A549 (cell line): Measurements from ENCODE around the gene CWF19L2. TPM values are rescaled to one million over a fixed set of nuclear protein-coding genes. Genes with fewer than 3 reads are reported as not detected.

Experiments used
- ATAC-seq, 2 experiments: fragments of 200-7000 bp in 1 of 2; fragments of >200 bp in 1 of 2; cut with Nextera tagmentation in 1 of 2; cut with Tn5 transposase in 1 of 2; 3 replicates each; pipeline versions ENCODE4 v1.8.0 to v1.9.1; 2018 to 2020; ENCODE audit warnings: mild to moderate bottlenecking in 1 of 2, moderate library complexity in 1 of 2
- CTCF ChIA-PET: fragments of 300-600 bp; sonication (Branson Sonifier 250); formaldehyde crosslinking; extraction: SDS; loops from one replicate; lab custom pipeline; 2021; ENCODE audit warnings: antibody characterized with exemption, inconsistent platforms; lab: Yijun Ruan, JAX
- POLR2A ChIA-PET: fragments of 350-600 bp; formaldehyde crosslinking; extraction: SDS; loops from one replicate; lab custom pipeline; 2021; ENCODE audit warnings: antibody characterized with exemption, inconsistent platforms; lab: Yijun Ruan, JAX
- DNase-seq, 2 experiments: peaks; one replicate each; pipeline versions ENCODE4 v3.0.0 to v3.0.0-alpha.2; 2011 to 2016; ENCODE audit warnings: low read depth in 1 of 2, low spot score in 1 of 2
- FAIRE-seq: peaks from 2 replicates; lab custom pipeline; 2011; peaks lifted over from hg19 to GRCh38; lab: Jason Lieb, UNC
- H3K27ac ChIP-seq, 2 experiments: fragments of >200 bp; sonication (Bioruptor Twin); formaldehyde crosslinking; 3 replicates each; pipeline ENCODE4 v1.5.1; 2016 to 2017
- H3K4me1 ChIP-seq: fragments of >200 bp; sonication (Bioruptor Twin); formaldehyde crosslinking; 3 replicates; pipeline ENCODE4 v1.6.1; 2016
- H3K4me2 ChIP-seq: fragments of >200 bp; sonication (Bioruptor Twin); formaldehyde crosslinking; 3 replicates; pipeline ENCODE4 v1.6.1; 2016
- H3K4me3 ChIP-seq: fragments of >200 bp; sonication (Bioruptor Twin); formaldehyde crosslinking; 3 replicates; pipeline ENCODE4 v1.5.1; 2016
- H3K9me3 ChIP-seq: fragments of >200 bp; sonication (Bioruptor Twin); formaldehyde crosslinking; 3 replicates; pipeline ENCODE4 v1.6.1; 2016
- CBX2 ChIP-seq: fragments of 200-600 bp; sonication (generic); IDR thresholded peaks from 2 replicates; pipeline ENCODE4 v1.6.1; 2016; ENCODE audit warnings: low read depth, mild to moderate bottlenecking, borderline replicate concordance
- CHD4 ChIP-seq: fragments of 200-600 bp; sonication (generic); IDR thresholded peaks from 2 replicates; pipeline ENCODE4 v1.6.1; 2016; ENCODE audit warnings: antibody characterized with exemption, mild to moderate bottlenecking, borderline replicate concordance
- CTCF ChIP-seq: fragments of >200 bp; sonication (Bioruptor Twin); formaldehyde crosslinking; IDR thresholded peaks from 3 replicates; pipeline ENCODE4 v1.5.1; 2016
- E2F6 ChIP-seq: IDR thresholded peaks from 2 replicates; pipeline ENCODE4 v1.6.1; 2012; ENCODE audit warnings: low read depth, borderline replicate concordance
- EHMT2 ChIP-seq: fragments of 200-600 bp; sonication (generic); IDR thresholded peaks from 2 replicates; pipeline ENCODE4 v1.6.1; 2016; ENCODE audit warnings: antibody characterized with exemption, low read depth, mild to moderate bottlenecking, moderate library complexity
- ELK1 ChIP-seq: fragments of 150-350 bp; IDR thresholded peaks from 2 replicates; pipeline ENCODE4 v1.6.1; 2014; ENCODE audit warnings: low read depth, mild to moderate bottlenecking, low read length
- ESRRA ChIP-seq: fragments of 150-350 bp; IDR thresholded peaks from 2 replicates; pipeline ENCODE4 v1.6.1; 2014; ENCODE audit warnings: mild to moderate bottlenecking, low read length, borderline replicate concordance
- FOXS1 ChIP-seq: fragments of 250-450 bp; sonication (Bioruptor Pico); IDR thresholded peaks from 2 replicates; pipeline ENCODE4 v1.5.0; 2020; ENCODE audit warnings: mild to moderate bottlenecking, moderate library complexity
- HMGXB4 ChIP-seq: fragments of 250-450 bp; sonication (Bioruptor Pico); IDR thresholded peaks from 2 replicates; pipeline ENCODE4 v1.5.0; 2021; ENCODE audit warnings: mild to moderate bottlenecking, moderate library complexity, borderline replicate concordance
- HOXB5 ChIP-seq: fragments of 250-450 bp; sonication (Bioruptor Pico); IDR thresholded peaks from 2 replicates; pipeline ENCODE4 v1.5.0; 2020; ENCODE audit warnings: mild to moderate bottlenecking, moderate library complexity
- MAFK ChIP-seq: fragments of 450-650 bp; IDR thresholded peaks from 2 replicates; pipeline ENCODE4 v1.6.1; 2014; ENCODE audit not compliant: partially characterized antibody
- MYC ChIP-seq: IDR thresholded peaks from 2 replicates; pipeline ENCODE4 v1.6.1; 2012; ENCODE audit warnings: mild to moderate bottlenecking, inconsistent platforms, low read length, improper control_type of control experiment, borderline replicate concordance
- NPAS2 ChIP-seq: fragments of 250-450 bp; sonication (Bioruptor Pico); IDR thresholded peaks from 2 replicates; pipeline ENCODE4 v1.8.0; 2022; ENCODE audit warnings: mild to moderate bottlenecking, moderate library complexity, borderline replicate concordance
- PBX3 ChIP-seq: IDR thresholded peaks from 2 replicates; pipeline ENCODE4 v1.6.1; 2012
- PHF8 ChIP-seq: fragments of 200-600 bp; sonication (generic); IDR thresholded peaks from 2 replicates; pipeline ENCODE4 v1.6.1; 2016; ENCODE audit warnings: low read depth, mild to moderate bottlenecking, antibody characterized with exemption, moderate library complexity, borderline replicate concordance
- POLR2A ChIP-seq: IDR thresholded peaks from 2 replicates; pipeline ENCODE4 v1.6.1; 2012; ENCODE audit warnings: mild to moderate bottlenecking, low read length
- POLR2AphosphoS2 ChIP-seq: conservative IDR thresholded peaks from 2 replicates; pipeline ENCODE4 v1.6.1; 2012; ENCODE audit warnings: low read length, improper control_type of control experiment, inconsistent platforms
- RCOR1 ChIP-seq: fragments of 150-350 bp; IDR thresholded peaks from 2 replicates; pipeline ENCODE4 v1.6.1; 2014; ENCODE audit warnings: antibody characterized with exemption, low read length, low read depth
- SMC3 ChIP-seq: fragments of >200 bp; sonication (Bioruptor Twin); formaldehyde crosslinking; IDR thresholded peaks from 3 replicates; pipeline ENCODE4 v1.6.1; 2018; ENCODE audit warnings: inconsistent platforms
- SREBF2 ChIP-seq: fragments of 450-650 bp; IDR thresholded peaks from 2 replicates; pipeline ENCODE4 v1.6.1; 2014; ENCODE audit warnings: mild to moderate bottlenecking, moderate library complexity
- TP53 ChIP-seq: fragments of 250-450 bp; sonication (Bioruptor Pico); IDR thresholded peaks from 2 replicates; pipeline ENCODE4 v1.5.0; 2021; ENCODE audit warnings: mild to moderate bottlenecking, moderate library complexity
- USF2 ChIP-seq: fragments of 450-650 bp; IDR thresholded peaks from 2 replicates; pipeline ENCODE4 v1.6.1; 2014; ENCODE audit warnings: antibody characterized with exemption
- ZFP36 ChIP-seq: fragments of 450-650 bp; IDR thresholded peaks from 2 replicates; pipeline ENCODE4 v1.6.1; 2014; ENCODE audit warnings: borderline replicate concordance; ENCODE audit not compliant: partially characterized antibody
- WGBS: methylation state at CpG from one replicate; pipeline ENCODE4 v1.1.6; 2017; ENCODE audit errors: missing lambda C conversion rate; 5-methylcytosine and 5-hydroxymethylcytosine counted together
- polyA plus RNA-seq, 4 experiments: library from polyadenylated mRNA; depleted of rRNA in 3 of 4; stranded (reverse); fragments of >200 nt; fragmentation: RNase III in 1 of 4; extraction: RNeasy Plus Mini Kit Qiagen cat#74134 plus additional on column Dnase treatment in 1 of 4; gene quantifications; 2 replicates in 3 of 4; 3 replicates in 1 of 4; pipeline ENCODE4 v1.2.3, GENCODE V29; 2011 to 2017

CWF19L2 gene
- polyA plus RNA-seq, 2 of the 4 experiments (the other 2 are of a cell fraction) = 5.4 to 5.8 TPM

- DNase-seq = no peak
- TF ChIP-seq POLR2AphosphoS2 = no peak
- no peak for TF ChIP-seq ESRRA
- no peak for TF ChIP-seq EHMT2
- TF ChIP-seq TP53 (CRISPR knock-in tag) = no peak
- TF ChIP-seq USF2 = no peak
- no peak for TF ChIP-seq CTCF
- TF ChIP-seq FOXS1 (CRISPR knock-in tag) = no peak
- no peak for TF ChIP-seq ZFP36
- no peak for TF ChIP-seq MAFK
- no peak for TF ChIP-seq POLR2A
- no peak for TF ChIP-seq ELK1
- TF ChIP-seq PBX3 = no peak
- Histone ChIP-seq H3K4me3 (no peak overlapping the region), H3K4me1 (no peaks in the 10 kb centered on the region), H3K9me3 (no peaks in the 10 kb centered on the region), H3K27ac (no peak overlapping the region), H3K4me2 (no peak overlapping the region)
- CTCF ChIA-PET = interaction anchor here (0.7 kb wide), 1 partner anchor 1811 kb away, joined by 3 read pairs; no protein-coding TSS in a partner anchor
- no peak for FAIRE-seq
- 98% methylated on average over 2 of the region's 2 CpGs for WGBS
- POLR2A ChIA-PET = no interaction called here
- no peak for ATAC-seq
Observed at GRCh38 chr11:107337917-107338316, 119.7 kb downstream of the CWF19L2 start.

- DNase-seq = no peak
- no peak overlapping the region for H3K4me3 ChIP-seq
- FAIRE-seq = no peak
- ChIA-PET CTCF (no interaction called here), POLR2A (no interaction called here)
- no peak for ATAC-seq
- no peaks in the 10 kb centered on the region for H3K4me1 ChIP-seq
- no peak overlapping the region for H3K27ac ChIP-seq
- WGBS = 92% methylated on average over 1 of the region's 1 CpG
- no peaks in the 10 kb centered on the region for H3K9me3 ChIP-seq
- no peak overlapping the region for H3K4me2 ChIP-seq
- TF ChIP-seq PHF8 (no peak), MYC (no peak), SREBF2 (no peak), HOXB5 (no peak), CHD4 (no peak), SMC3 (no peak), RCOR1 (no peak), MAFK (no peak)
Observed at GRCh38 chr11:107331728-107332127, 125.9 kb downstream of the CWF19L2 start.

GRCh38 chr11:107329164-107329563, 128.5 kb downstream of the CWF19L2 start:
- ChIA-PET CTCF (no interaction called here), POLR2A (no interaction called here)
- no peak overlapping the region for H3K4me2 ChIP-seq
- FAIRE-seq (no peak), ATAC-seq (no peak), DNase-seq (no peak)
- no peak overlapping the region for H3K27ac ChIP-seq
- no peaks in the 10 kb centered on the region for H3K4me1 ChIP-seq
- H3K9me3 ChIP-seq = no peaks in the 10 kb centered on the region
- no peak overlapping the region for H3K4me3 ChIP-seq
- 94% methylated on average over 3 of the region's 3 CpGs for WGBS
- TF ChIP-seq HMGXB4 (CRISPR knock-in tag) = no peak
- no peak for TF ChIP-seq CTCF
- no peak for TF ChIP-seq CBX2
- TF ChIP-seq PBX3 = no peak
- TF ChIP-seq POLR2AphosphoS2 = no peak
- no peak for TF ChIP-seq E2F6
- no peak for TF ChIP-seq NPAS2 (CRISPR knock-in tag)
